ENCODE results near the gene TSLP. TPM values are rescaled to one million over a fixed set of nuclear protein-coding genes. Genes with fewer than 3 reads are reported as not detected.

TSLP gene
- total and polyA plus RNA-seq, 2 of the 8 experiments (the other 6 are each of a cell fraction or from before 2014, with no cell fraction given) = 0.39 to 1.9 TPM

GRCh38 chr5:111120911-111121310, 49.4 kb downstream of the TSLP start:
- Histone ChIP-seq H3K79me2 (ENCODE audit: control insufficient read depth in 1 of 2, insufficient read depth in 2 of 2, low read length in 2 of 2) (peaks cover 0 to 4% of the 10 kb centered on the region in 2 experiments; a peak in 1 of 4 replicates), H3K14ac (ENCODE audit: insufficient read length) (no peak overlapping the region), H2BK12ac (ENCODE audit: low read depth, low read length) (no peak overlapping the region), H4K20me1 (replicated peaks in 1 of 2; ENCODE audit: control insufficient read depth in 1 of 2, insufficient read depth in 2 of 2, low read length in 2 of 2) (no peaks in the 10 kb centered on the region), H2BK20ac (ENCODE audit: low read length) (no peak overlapping the region), H2BK15ac (ENCODE audit: low read length) (no peak overlapping the region), H3K23ac (ENCODE audit: insufficient read length) (no peak overlapping the region), H3K27ac (ENCODE audit: low read depth, low read length) (no peak overlapping the region), H3K4me1 (replicated peaks in 1 of 4; ENCODE audit: control insufficient read depth in 3 of 4, insufficient read depth in 4 of 4, low read length in 3 of 4) (peaks cover 0 to 15% (median 2%) of the 10 kb centered on the region in 4 experiments; a peak in 3 of 7 replicates), H2AFZ (ENCODE audit: low read length) (no peak overlapping the region), H2BK120ac (replicated peaks; ENCODE audit: low read depth, low read length) (no peak overlapping the region), H3K9me3 (ENCODE audit: insufficient read depth in 2 of 2, low read depth in 1 of 2, low read length in 1 of 2) (no peaks in the 10 kb centered on the region), H2BK5ac (ENCODE audit: low read depth, low read length) (no peak overlapping the region), H2AK5ac (ENCODE audit: low read depth, low read length) (no peak overlapping the region), H3K23me2 (ENCODE audit: low read depth, low read length) (no peaks in the 10 kb centered on the region), H3K18ac (ENCODE audit: extremely low read depth, low read length) (no peak overlapping the region), H3K9ac (replicated peaks in 1 of 4; ENCODE audit: extremely low read depth in 1 of 4, low read depth in 3 of 4, low read length in 3 of 4) (no peak overlapping the region), H3K4me2 (ENCODE audit: insufficient read depth in 1 of 2, low read depth in 2 of 2, low read length in 2 of 2) (no peak overlapping the region), H3K56ac (replicated peaks; ENCODE audit: insufficient read length, low read depth, low read length) (no peak overlapping the region), H3K79me1 (ENCODE audit: low read depth, low read length) (no peaks in the 10 kb centered on the region), H4K8ac (ENCODE audit: extremely low read depth, insufficient read depth, low read length) (no peak overlapping the region), H4K5ac (ENCODE audit: insufficient read length, low read depth, low read length) (no peak overlapping the region), H3K36me3 (ENCODE audit: control insufficient read depth in 2 of 4, insufficient read depth in 4 of 4, low read length in 3 of 4) (peaks cover 0 to 64% (median 21%) of the 10 kb centered on the region in 4 experiments; a peak in 6 of 8 replicates), H3K4ac (replicated peaks; ENCODE audit: insufficient read length, low read depth, low read length) (no peak overlapping the region), H3K27me3 (replicated peaks in 1 of 4; ENCODE audit: control insufficient read depth in 3 of 4, extremely low read depth in 1 of 4, insufficient read depth in 3 of 4, low read length in 3 of 4) (no peaks in the 10 kb centered on the region), H4K91ac (replicated peaks; ENCODE audit: insufficient read length, low read length) (no peak overlapping the region), H3K4me3 (ENCODE audit: extremely low read depth in 1 of 4, insufficient read depth in 2 of 4, low read depth in 3 of 4, low read length in 4 of 4) (no peak overlapping the region)
- DNase-seq (ENCODE audit: low read depth in 1 of 2, low spot score in 2 of 2) = no peak
- WGBS, 2 experiments (ENCODE audit: extremely low coverage in 1 of 2, insufficient coverage in 1 of 2, insufficient read length in 1 of 2, insufficient replicate concordance in 2 of 2, low coverage in 1 of 2, low lambda C conversion rate in 2 of 2, missing lambda C conversion rate in 1 of 2) = 96% methylated on average over 2 of the region's 2 CpGs; no CpG with 5 or more reads in 1 of the 2 experiments
- no peak for TF ChIP-seq SIN3A (conservative IDR thresholded peaks at IDR 0.05 in 1 of 2, IDR thresholded peaks at IDR 0.05 in 1 of 2; ENCODE audit: low read depth in 1 of 2, low read length in 2 of 2)
- TF ChIP-seq, protein P1, sequence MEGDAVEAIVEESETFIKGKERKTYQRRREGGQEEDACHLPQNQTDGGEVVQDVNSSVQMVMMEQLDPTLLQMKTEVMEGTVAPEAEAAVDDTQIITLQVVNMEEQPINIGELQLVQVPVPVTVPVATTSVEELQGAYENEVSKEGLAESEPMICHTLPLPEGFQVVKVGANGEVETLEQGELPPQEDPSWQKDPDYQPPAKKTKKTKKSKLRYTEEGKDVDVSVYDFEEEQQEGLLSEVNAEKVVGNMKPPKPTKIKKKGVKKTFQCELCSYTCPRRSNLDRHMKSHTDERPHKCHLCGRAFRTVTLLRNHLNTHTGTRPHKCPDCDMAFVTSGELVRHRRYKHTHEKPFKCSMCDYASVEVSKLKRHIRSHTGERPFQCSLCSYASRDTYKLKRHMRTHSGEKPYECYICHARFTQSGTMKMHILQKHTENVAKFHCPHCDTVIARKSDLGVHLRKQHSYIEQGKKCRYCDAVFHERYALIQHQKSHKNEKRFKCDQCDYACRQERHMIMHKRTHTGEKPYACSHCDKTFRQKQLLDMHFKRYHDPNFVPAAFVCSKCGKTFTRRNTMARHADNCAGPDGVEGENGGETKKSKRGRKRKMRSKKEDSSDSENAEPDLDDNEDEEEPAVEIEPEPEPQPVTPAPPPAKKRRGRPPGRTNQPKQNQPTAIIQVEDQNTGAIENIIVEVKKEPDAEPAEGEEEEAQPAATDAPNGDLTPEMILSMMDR (IDR thresholded peaks at IDR 0.05; ENCODE audit: control extremely low read depth in 1 of 3, insufficient read depth in 1 of 3, low read depth in 1 of 3, low read length in 3 of 3) = no peak
- POLR2A ChIA-PET (ENCODE audit: partially characterized antibody) = no interaction called here
- no peak for FAIRE-seq
- CTCF ChIA-PET (ENCODE audit: partially characterized antibody) = interaction anchor here (1.1 kb wide), 1 partner anchor 101 kb away, joined by 3 read pairs; no protein-coding TSS in a partner anchor
